GM21529 (cell line): ENCODE measurements around the gene CAPN15.
"Not testable (repeated sequence)": the region's sequence is repeated elsewhere in the genome, so short reads cannot be mapped to it uniquely, and the experiment has no call there.

Experiments used
- ATAC-seq: cut with Tn5 transposase; IDR thresholded peaks from one replicate; pipeline ENCODE4 v1.9.1; 2021; ENCODE audit not compliant: unreplicated experiment

The CAPN15 gene

GRCh38 chr16:506246-506546, 21.3 kb upstream of the CAPN15 start:
- no peak for ATAC-seq

GRCh38 chr16:507527-507926, 20.0 kb upstream of the CAPN15 start:
- not testable (repeated sequence) for ATAC-seq

DNA sequence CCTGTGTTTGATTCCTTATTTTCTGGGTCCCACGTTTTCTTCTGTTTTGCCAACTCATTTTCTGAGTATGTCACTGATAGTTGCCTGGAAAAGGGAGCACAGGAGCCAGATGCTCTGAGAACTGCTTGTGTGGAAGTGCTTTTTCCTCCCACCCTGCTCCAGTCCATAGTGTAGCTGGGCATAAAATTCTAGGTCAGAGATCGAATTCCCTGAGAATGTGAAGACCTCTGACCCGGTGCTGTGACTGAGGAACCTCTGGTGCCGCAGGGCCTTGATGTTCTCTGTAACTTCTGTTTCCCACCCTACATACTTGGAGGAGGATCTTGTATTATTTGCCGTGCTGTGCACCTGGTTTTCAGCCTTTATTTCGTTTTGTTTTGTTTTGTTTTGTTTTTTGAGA, 19.5 kb upstream of the CAPN15 start:
- no peak for ATAC-seq

GRCh38 chr16:508884-509736, 18.4 kb upstream of the CAPN15 start:
- ATAC-seq, result no peak

GRCh38 chr16:510066-510825, 17.3 kb upstream of the CAPN15 start:
- ATAC-seq, result no peak

DNA sequence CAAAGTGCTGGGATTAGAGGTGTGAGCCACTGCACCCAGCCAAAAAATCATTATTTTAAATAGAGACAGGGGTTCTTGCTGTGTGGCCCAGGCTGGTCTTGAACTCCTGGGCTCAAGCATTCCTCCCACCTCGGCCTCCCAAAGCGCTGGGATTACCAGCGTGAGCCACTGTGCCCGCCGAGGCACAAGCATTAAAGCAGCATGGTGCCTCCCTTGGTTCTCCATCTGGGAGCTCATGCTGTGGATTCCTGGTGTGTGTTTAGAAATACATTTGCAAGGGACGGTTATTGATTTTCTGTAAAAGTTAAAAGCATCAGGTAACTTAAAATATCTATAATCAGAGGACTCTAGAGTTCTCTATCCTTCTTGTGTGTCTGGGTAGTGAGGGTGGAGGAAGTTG, 14.7 kb upstream of the CAPN15 start:
- ATAC-seq, result no peak

- ATAC-seq, result no peak
Observed at GRCh38 chr16:513950-514349, 13.6 kb upstream of the CAPN15 start.

GRCh38 chr16:515175-515938, 12.2 kb upstream of the CAPN15 start:
- ATAC-seq, result no peak

DNA sequence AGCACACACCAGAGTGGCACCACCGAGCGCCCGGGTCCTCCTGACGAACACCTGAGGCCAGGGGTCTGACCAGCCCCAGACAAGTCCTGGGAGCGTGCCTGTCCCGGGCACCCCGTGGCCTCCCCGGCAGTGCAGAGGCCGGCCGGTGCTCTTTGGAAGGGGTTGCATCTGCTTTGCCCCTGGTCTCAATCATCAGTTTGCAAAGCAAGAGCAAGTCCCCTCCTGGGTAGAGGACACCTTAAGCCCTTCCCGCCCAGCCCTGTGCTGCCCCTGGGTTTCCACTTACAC, 11.6 kb upstream of the CAPN15 start:
- ATAC-seq, result no peak

- no peak for ATAC-seq
Observed at GRCh38 chr16:516301-516700, 11.2 kb upstream of the CAPN15 start.

GRCh38 chr16:518858-519257, 8.7 kb upstream of the CAPN15 start:
- no peak for ATAC-seq

DNA sequence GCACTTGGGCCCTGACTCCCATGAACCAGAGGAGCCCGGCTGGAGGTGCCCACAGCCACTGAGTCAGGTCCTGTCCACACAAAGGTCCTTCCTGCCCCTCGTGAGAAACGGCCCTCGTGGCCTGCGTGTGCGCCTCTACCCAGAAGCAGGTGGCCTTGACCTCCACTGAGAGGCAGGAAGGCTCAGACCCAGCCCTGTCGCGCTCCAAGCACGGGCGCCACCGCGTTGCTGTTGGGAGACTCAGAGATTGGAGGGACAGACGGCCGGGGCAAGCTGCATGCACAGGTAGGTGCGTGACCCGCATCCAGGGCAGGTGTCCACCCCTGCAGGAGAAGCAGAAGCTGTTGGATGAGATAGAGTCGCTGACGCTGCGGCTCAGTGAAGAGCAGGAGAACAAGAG, 8.1 kb upstream of the CAPN15 start:
- no peak for ATAC-seq

DNA sequence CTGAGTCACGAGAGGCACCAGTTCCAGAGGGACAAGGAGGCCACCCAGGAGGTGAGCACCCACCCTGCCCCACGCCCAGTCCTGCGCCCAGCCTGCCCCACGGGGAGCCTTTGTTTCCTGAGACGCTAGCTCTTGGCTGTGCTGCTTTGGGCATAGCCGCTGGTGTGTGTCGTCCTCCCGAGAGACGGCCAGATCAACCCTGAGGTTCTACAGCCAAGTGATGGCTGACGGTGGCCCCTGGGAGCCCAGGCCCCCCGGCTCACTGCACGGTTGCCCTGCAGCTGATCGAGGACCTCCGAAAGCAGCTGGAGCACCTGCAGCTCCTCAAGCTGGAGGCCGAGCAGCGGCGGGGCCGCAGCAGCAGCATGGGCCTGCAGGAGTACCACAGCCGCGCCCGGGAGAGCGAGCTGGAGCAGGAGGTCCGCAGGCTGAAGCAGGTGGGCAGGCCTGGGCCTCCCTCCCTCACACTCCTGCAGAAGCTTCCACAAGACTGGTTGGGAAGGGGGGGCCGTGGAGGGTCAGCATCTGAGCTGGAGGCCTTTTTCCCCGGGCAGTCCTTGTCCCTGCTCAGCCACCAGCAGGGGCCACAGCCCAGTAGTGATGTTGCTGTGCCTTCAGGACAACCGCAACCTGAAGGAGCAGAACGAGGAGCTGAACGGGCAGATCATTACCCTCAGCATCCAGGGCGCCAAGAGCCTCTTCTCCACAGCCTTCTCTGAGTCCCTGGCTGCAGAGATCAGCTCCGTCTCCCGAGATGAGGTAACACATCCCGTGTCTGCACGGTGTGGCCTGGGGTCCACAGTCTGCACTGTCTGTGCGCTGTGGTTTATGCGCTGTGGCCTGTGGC, 7.4 kb upstream of the CAPN15 start:
- ATAC-seq, result no peak

DNA sequence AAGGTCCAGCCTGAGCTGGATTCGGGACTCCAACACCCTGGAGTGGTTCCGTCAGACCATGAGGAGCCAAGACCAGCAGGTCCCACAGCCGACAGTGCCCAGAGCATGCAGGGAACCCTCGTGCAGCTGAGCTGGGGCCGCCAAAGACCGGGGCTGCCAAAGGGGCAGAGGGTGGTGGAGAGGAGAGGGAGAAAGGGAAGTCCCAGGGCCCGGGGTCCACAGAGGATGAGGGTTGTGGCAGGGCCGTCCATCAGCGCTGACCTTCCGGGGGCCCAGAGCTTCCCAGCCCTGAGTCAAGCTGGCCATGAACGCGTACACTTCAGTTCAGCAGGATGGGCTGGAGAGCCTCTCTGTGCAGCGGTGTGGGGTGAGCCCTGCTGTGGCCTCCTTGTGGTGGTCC, 6.7 kb upstream of the CAPN15 start:
- no peak for ATAC-seq

DNA sequence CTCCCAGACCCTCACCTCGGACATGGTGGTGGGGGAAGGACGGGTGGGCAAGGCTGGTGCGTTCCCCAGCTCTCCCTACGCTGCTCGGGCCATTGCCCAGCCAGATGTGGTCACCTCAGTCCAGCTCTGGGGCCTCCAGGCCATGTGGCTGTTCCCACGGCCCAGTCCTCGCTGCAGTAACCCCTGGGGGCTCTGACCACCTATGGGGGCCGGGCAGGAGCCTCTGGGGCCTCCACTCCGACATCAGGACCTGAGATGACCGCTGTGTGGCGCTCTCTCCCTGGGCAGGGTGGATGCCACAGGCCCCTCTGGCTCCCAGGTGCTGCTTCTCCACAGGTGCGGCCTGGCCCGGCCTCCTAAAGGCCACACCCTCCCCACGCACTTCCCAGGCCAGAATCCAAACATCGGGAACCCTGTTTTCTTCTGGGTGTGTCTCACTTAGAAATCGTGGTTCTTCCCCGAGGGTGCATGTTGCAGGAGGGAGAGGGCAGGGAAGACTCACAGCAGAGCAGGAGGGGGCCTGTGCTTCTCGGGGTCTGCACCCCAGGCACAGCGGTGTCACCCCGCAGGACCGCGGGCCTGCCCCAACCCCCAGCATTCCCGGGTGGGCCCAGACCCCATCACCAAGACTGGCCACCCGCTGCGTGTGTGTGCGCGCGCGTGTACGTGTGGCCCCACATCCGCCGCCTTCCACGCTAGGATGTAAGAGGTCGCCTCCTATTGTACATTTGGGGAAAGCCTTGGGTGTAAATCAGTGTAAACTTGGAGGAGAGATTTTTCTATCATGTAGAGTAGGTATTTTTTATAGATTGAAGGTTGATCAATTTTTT, 5.9 kb upstream of the CAPN15 start:
- ATAC-seq, result no peak

DNA sequence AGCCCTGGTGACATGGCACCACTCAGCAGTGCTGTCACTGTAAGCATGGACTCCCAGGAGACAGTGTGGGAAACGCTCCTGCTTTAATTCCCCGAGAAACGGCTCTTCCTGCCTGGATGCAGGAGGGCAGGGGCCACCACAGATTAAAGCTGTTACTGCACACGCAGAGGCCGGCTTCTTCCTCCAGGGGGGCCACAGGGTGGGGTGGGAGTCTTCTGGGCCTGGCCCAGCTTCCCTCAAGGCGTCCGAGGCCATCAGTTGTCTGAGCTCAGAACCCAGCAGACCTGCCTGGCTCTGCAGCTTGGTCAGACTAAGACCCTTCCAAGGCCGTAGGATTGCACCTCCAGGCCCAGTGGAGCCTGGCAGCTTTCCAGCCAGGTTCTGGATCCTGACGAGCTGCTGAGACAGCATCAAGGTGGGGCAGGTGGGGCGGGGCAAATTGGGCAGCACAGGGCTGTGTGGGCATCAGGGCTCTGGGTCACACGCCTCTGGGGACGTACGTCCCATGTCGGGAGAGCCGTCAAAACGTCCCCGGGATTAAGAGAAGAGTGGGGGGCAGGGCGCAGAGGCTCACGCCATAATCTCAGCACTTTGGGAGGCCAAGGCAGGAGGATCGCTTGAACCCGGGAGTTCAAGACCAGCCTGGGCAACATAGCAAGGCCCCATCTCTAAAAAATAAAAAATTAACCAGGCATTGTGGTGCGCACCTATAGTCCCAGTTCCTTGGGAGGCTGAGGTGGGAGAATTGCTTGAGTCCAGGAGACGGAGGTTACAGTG, 5.0 kb upstream of the CAPN15 start:
- no peak for ATAC-seq

GRCh38 chr16:523097-523741, 4.3 kb upstream of the CAPN15 start:
- ATAC-seq, result no peak

- no peak for ATAC-seq
Observed at GRCh38 chr16:524274-525040, 3.1 kb upstream of the CAPN15 start.
